DMS114 treated with DMSO at 0.1 percent for 48 hours (cell line): Measurements from ENCODE around the gene SNAP25.

Source experiments
- DNase-seq: peaks from one replicate; lab custom pipeline; 2025; ENCODE audit not compliant: unreplicated experiment; lab: John Stamatoyannopoulos, UW

The SNAP25 gene

GRCh38 chr20:10216146-10216791 lies 2.4 kb upstream of the SNAP25 start:
- no peak for DNase-seq

- DNase-seq: peak; percentile 31
These were observed 764 bp upstream of the SNAP25 start for GRCh38 chr20:10217721-10218410.

GRCh38 chr20:10219452-10219791 lies 792 bp downstream of the SNAP25 start:
- DNase-seq: no peak

- DNase-seq: no peak
These were observed 1.5 kb downstream of the SNAP25 start for GRCh38 chr20:10219993-10220750.

- no peak for DNase-seq
These were observed 2.4 kb downstream of the SNAP25 start for GRCh38 chr20:10221021-10221420.

- no peak for DNase-seq
These were observed 6.9 kb downstream of the SNAP25 start for GRCh38 chr20:10225439-10226060.

GRCh38 chr20:10228330-10228729 lies 9.7 kb downstream of the SNAP25 start:
- DNase-seq: no peak

- no peak for DNase-seq
These were observed 12.7 kb downstream of the SNAP25 start for GRCh38 chr20:10231290-10231689.

- DNase-seq: no peak
These were observed 18.2 kb downstream of the SNAP25 start for GRCh38 chr20:10236540-10237533.

- no peak for DNase-seq
These were observed 21.3 kb downstream of the SNAP25 start for GRCh38 chr20:10239954-10240353.

GRCh38 chr20:10240655-10241054 lies 22.0 kb downstream of the SNAP25 start:
- DNase-seq: no peak

GRCh38 chr20:10242166-10242565 lies 23.5 kb downstream of the SNAP25 start:
- no peak for DNase-seq

- DNase-seq: no peak
These were observed 28.8 kb downstream of the SNAP25 start for GRCh38 chr20:10247440-10247839.

GRCh38 chr20:10249048-10249770 lies 30.6 kb downstream of the SNAP25 start:
- DNase-seq: no peak

GRCh38 chr20:10249822-10250221 lies 31.2 kb downstream of the SNAP25 start:
- no peak for DNase-seq

- DNase-seq: no peak
These were observed 32.3 kb downstream of the SNAP25 start for GRCh38 chr20:10250902-10251301.

GRCh38 chr20:10253780-10254179 lies 35.1 kb downstream of the SNAP25 start:
- DNase-seq: no peak

- no peak for DNase-seq
These were observed 37.2 kb downstream of the SNAP25 start for GRCh38 chr20:10255846-10256245.

GRCh38 chr20:10259166-10259565 lies 40.5 kb downstream of the SNAP25 start:
- DNase-seq: no peak

GRCh38 chr20:10260316-10260715 lies 41.7 kb downstream of the SNAP25 start:
- DNase-seq: no peak
